GM23248 (cell line): ENCODE measurements around the gene HOXA11. TPM values are rescaled to one million over a fixed set of nuclear protein-coding genes. Genes with fewer than 3 reads are reported as not detected.

Experiments
- DNase-seq: peaks from one replicate; pipeline ENCODE4 v3.0.0-alpha.2; 2015
- H2AFZ ChIP-seq: fragments of 200-600 bp; sonication (generic); 2 replicates; pipeline ENCODE4 v1.6.1; 2016; ENCODE audit warnings: antibody characterized with exemption
- H3F3A ChIP-seq: fragments of 200-600 bp; sonication (generic); 2 replicates; pipeline ENCODE4 v1.6.1; 2016; ENCODE audit warnings: mild to moderate bottlenecking, antibody characterized with exemption, mixed run types; ENCODE audit not compliant: insufficient read depth
- H3K27ac ChIP-seq: fragments of 200-600 bp; sonication (generic); 2 replicates; pipeline ENCODE4 v1.5.1; 2016; ENCODE audit warnings: mild to moderate bottlenecking
- H3K27me3 ChIP-seq: fragments of 200-600 bp; sonication (generic); replicated peaks from 2 replicates; pipeline ENCODE4 v1.6.1; 2016; ENCODE audit warnings: mild to moderate bottlenecking; ENCODE audit not compliant: insufficient read depth
- H3K36me3 ChIP-seq: fragments of 200-600 bp; sonication (generic); 2 replicates; pipeline ENCODE4 v1.6.1; 2016; ENCODE audit warnings: low read depth, mild to moderate bottlenecking
- H3K4me1 ChIP-seq: fragments of 200-600 bp; sonication (generic); 2 replicates; pipeline ENCODE4 v1.6.1; 2016; ENCODE audit warnings: mild to moderate bottlenecking; ENCODE audit not compliant: insufficient read depth
- H3K4me2 ChIP-seq: fragments of 200-600 bp; sonication (generic); one replicate; pipeline ENCODE4 v1.6.1; 2016; ENCODE audit warnings: mild to moderate bottlenecking; ENCODE audit not compliant: unreplicated experiment
- H3K4me3 ChIP-seq: fragments of 200-600 bp; sonication (generic); 2 replicates; pipeline ENCODE4 v1.5.1; 2016; ENCODE audit warnings: mild to moderate bottlenecking
- H3K79me2 ChIP-seq: fragments of 200-600 bp; sonication (generic); 2 replicates; pipeline ENCODE4 v1.6.1; 2016; ENCODE audit warnings: mild to moderate bottlenecking; ENCODE audit not compliant: insufficient read depth
- H3K9ac ChIP-seq: fragments of 200-600 bp; sonication (generic); 2 replicates; pipeline ENCODE4 v1.6.1; 2016; ENCODE audit warnings: mild to moderate bottlenecking
- H3K9me2 ChIP-seq: fragments of 200-600 bp; sonication (generic); 2 replicates; pipeline ENCODE4 v1.6.1; 2016; ENCODE audit warnings: mixed run types, mild to moderate bottlenecking, moderate library complexity; ENCODE audit not compliant: insufficient read depth
- H3K9me3 ChIP-seq: fragments of 200-600 bp; sonication (generic); one replicate; pipeline ENCODE4 v1.6.1; 2017; ENCODE audit warnings: low read depth
- H4K20me1 ChIP-seq: fragments of 200-600 bp; sonication (generic); 2 replicates; pipeline ENCODE4 v1.6.0; 2016; ENCODE audit not compliant: insufficient read depth
- EZH2 ChIP-seq: fragments of 200-600 bp; sonication (generic); IDR thresholded peaks from 2 replicates; pipeline ENCODE4 v1.6.1; 2018; ENCODE audit warnings: antibody characterized with exemption, mild to moderate bottlenecking; ENCODE audit not compliant: insufficient read depth, poor library complexity, severe bottlenecking
- EZH2phosphoT487 ChIP-seq: fragments of 200-600 bp; sonication (generic); IDR thresholded peaks from 2 replicates; pipeline ENCODE4 v1.6.1; 2018; ENCODE audit warnings: antibody characterized with exemption, moderate library complexity, mild to moderate bottlenecking, low read depth; ENCODE audit not compliant: insufficient read depth
- WGBS, 2 experiments: methylation state at CpG; one replicate each; pipeline ENCODE4 v1.1.6; 2015 to 2017; ENCODE audit warnings: low lambda C conversion rate in 2 of 2, low coverage in 1 of 2; ENCODE audit errors: missing lambda C conversion rate in 2 of 2; 5-methylcytosine and 5-hydroxymethylcytosine counted together
- in situ Hi-C: fragments of 300-500 bp; cut with MboI; formaldehyde crosslinking; loops from 2 replicates; pipeline ENCODE4 v1.15.0; 2020
- polyA plus RNA-seq: library from polyadenylated mRNA; unstranded; fragments of >200 nt; fragmentation: Nextera tagmentation; extraction: Ambion mirVana; gene quantifications from 2 replicates; pipeline ENCODE4 v1.2.1, GENCODE V29; 2016
- total RNA-seq: library from RNA; depleted of rRNA; stranded (reverse); fragments of >200 nt; shearing (Covaris generic); gene quantifications from 2 replicates; pipeline ENCODE4 v1.2.3, GENCODE V29; 2014

Gene HOXA11
- total and polyA plus RNA-seq, 2 experiments from 2014 or later = 8.0 to 8.3 TPM

- WGBS, 2 experiments = 88% methylated on average over 4 of the region's 4 CpGs
- Histone ChIP-seq H3K79me2 (no peaks in the 10 kb centered on the region), H2AFZ (no peak overlapping the region), H3K9me3 (no peaks in the 10 kb centered on the region), H3K27ac (no peak overlapping the region), H3K27me3 (peaks cover 21% of the 10 kb centered on the region), H3F3A (no peaks in the 10 kb centered on the region), H3K9me2 (no peaks in the 10 kb centered on the region), H3K4me1 (no peaks in the 10 kb centered on the region), H3K4me3 (no peak overlapping the region), H3K36me3 (no peaks in the 10 kb centered on the region), H3K4me2 (no peak overlapping the region), H3K9ac (no peak overlapping the region), H4K20me1 (no peaks in the 10 kb centered on the region)
- no peak for DNase-seq
- in situ Hi-C loops = loop anchor here (10.0 kb wide), 3 partner anchors 376 to 716 kb away; no protein-coding TSS in a partner anchor
- no peak for TF ChIP-seq EZH2
Measured at GRCh38 chr7:27208998-27209397, 24.0 kb upstream of the HOXA11 start.

- DNase-seq = no peak
- Histone ChIP-seq H4K20me1 (no peaks in the 10 kb centered on the region), H3K9ac (no peak overlapping the region), H3K9me2 (no peaks in the 10 kb centered on the region), H3K79me2 (no peaks in the 10 kb centered on the region), H3K27me3 (peaks cover 26% of the 10 kb centered on the region), H3K36me3 (no peaks in the 10 kb centered on the region), H2AFZ (no peak overlapping the region), H3K27ac (no peak overlapping the region), H3F3A (no peaks in the 10 kb centered on the region), H3K4me1 (no peaks in the 10 kb centered on the region), H3K9me3 (no peaks in the 10 kb centered on the region), H3K4me3 (no peak overlapping the region), H3K4me2 (no peak overlapping the region)
- in situ Hi-C loops = loop anchor here (10.0 kb wide), 3 partner anchors 377 to 717 kb away; no protein-coding TSS in a partner anchor
- TF ChIP-seq EZH2 (no peak), EZH2phosphoT487 (no peak)
- WGBS, 2 experiments = 73 to 81% methylated on average over 7 of the region's 7 CpGs
Measured at GRCh38 chr7:27207348-27207985, 22.4 kb upstream of the HOXA11 start.

- no peaks in the 10 kb centered on the region for H4K20me1 ChIP-seq
- H3K27me3 ChIP-seq = peaks cover 28% of the 10 kb centered on the region
- 43 to 50% methylated on average over 52 of the region's 52 CpGs for WGBS, 2 experiments
- peak overlapping the region; percentile 69 for H3K4me2 ChIP-seq
- H2AFZ ChIP-seq = peak overlapping the region; percentile 76
- TF ChIP-seq EZH2 = no peak
- no peak for TF ChIP-seq EZH2phosphoT487
- no peaks in the 10 kb centered on the region for H3K9me2 ChIP-seq
- H3F3A ChIP-seq = peaks cover 5% of the 10 kb centered on the region; the same call in 1 of the 2 replicates
- H3K36me3 ChIP-seq = no peaks in the 10 kb centered on the region
- no peaks in the 10 kb centered on the region for H3K4me1 ChIP-seq
- peak overlapping the region; percentile 61 for H3K4me3 ChIP-seq
- in situ Hi-C loops = loop anchor here (10.0 kb wide), 3 partner anchors 379 to 719 kb away; no protein-coding TSS in a partner anchor
- H3K79me2 ChIP-seq = no peaks in the 10 kb centered on the region
- H3K27ac ChIP-seq = no peak overlapping the region
- no peaks in the 10 kb centered on the region for H3K9me3 ChIP-seq
- H3K9ac ChIP-seq = peak overlapping the region; percentile 13; the same call in 1 of the 2 replicates
- DNase-seq = peak; percentile 18
Measured at GRCh38 chr7:27205325-27206280, 20.6 kb upstream of the HOXA11 start.

- Histone ChIP-seq H3K79me2 (no peaks in the 10 kb centered on the region), H4K20me1 (no peaks in the 10 kb centered on the region), H3K27me3 (peaks cover 28% of the 10 kb centered on the region), H3K4me1 (no peaks in the 10 kb centered on the region), H2AFZ (peak overlapping the region; percentile 76), H3K9ac (peak overlapping the region; percentile 13; the same call in 1 of the 2 replicates), H3K9me2 (no peaks in the 10 kb centered on the region), H3K4me2 (peak overlapping the region; percentile 69), H3K36me3 (no peaks in the 10 kb centered on the region), H3K27ac (no peak overlapping the region), H3K9me3 (no peaks in the 10 kb centered on the region), H3K4me3 (peak overlapping the region; percentile 61), H3F3A (peaks cover 5% of the 10 kb centered on the region; the same call in 1 of the 2 replicates)
- peak; percentile 64 for DNase-seq
- in situ Hi-C loops = loop anchor here (10.0 kb wide), 3 partner anchors 380 to 720 kb away; no protein-coding TSS in a partner anchor
- WGBS, 2 experiments = 11% methylated on average over 40 to 41 of the region's 41 CpGs
- TF ChIP-seq EZH2 (no peak), EZH2phosphoT487 (no peak)
Measured at GRCh38 chr7:27204851-27205322, 19.9 kb upstream of the HOXA11 start.
